Liver (tissue), 9 donors: ENCODE data around the gene TMEM26. TPM values are rescaled to one million over a fixed set of nuclear protein-coding genes. Genes with fewer than 3 reads are reported as not detected.

ENCODE experiments used
- DNase-seq: peaks from one replicate; pipeline ENCODE4 v3.0.0-alpha.2; 2017; ENCODE audit warnings: low spot score
- H3K27ac ChIP-seq, 2 donors: one replicate each; pipeline ENCODE4 v1.7.0; 2013; ENCODE audit warnings: inconsistent platforms in 2 of 2, low read length in 2 of 2, control low read depth in 1 of 2, low read depth in 1 of 2, mild to moderate bottlenecking in 1 of 2
- H3K27me3 ChIP-seq, 4 donors: one replicate each; pipeline versions ENCODE4 v1.6.1 to v1.7.0; 2013; ENCODE audit warnings: low read length in 3 of 4, inconsistent platforms in 1 of 4, mild to moderate bottlenecking in 1 of 4, moderate library complexity in 1 of 4; ENCODE audit not compliant: control insufficient read depth in 4 of 4, insufficient read depth in 4 of 4
- H3K36me3 ChIP-seq, 4 donors: one replicate each; pipeline versions ENCODE4 v1.6.1 to v1.7.0; 2013; ENCODE audit warnings: low read length in 3 of 4, mild to moderate bottlenecking in 3 of 4, low read depth in 1 of 4, moderate library complexity in 1 of 4; ENCODE audit not compliant: control insufficient read depth in 4 of 4, insufficient read depth in 3 of 4
- H3K4me1 ChIP-seq, 4 donors: one replicate each; pipeline versions ENCODE4 v1.6.1 to v1.7.0; 2013; ENCODE audit warnings: low read length in 3 of 4, mild to moderate bottlenecking in 3 of 4, moderate library complexity in 1 of 4; ENCODE audit not compliant: control insufficient read depth in 4 of 4, insufficient read depth in 4 of 4
- H3K4me3 ChIP-seq, 3 donors: one replicate each; pipeline versions ENCODE4 v1.6.1 to v1.7.0; 2013; ENCODE audit warnings: low read length in 3 of 3, control low read depth in 1 of 3, low read depth in 1 of 3, mild to moderate bottlenecking in 1 of 3
- H3K9ac ChIP-seq, 2 donors: one replicate each; pipeline ENCODE4 v1.7.0; 2013; ENCODE audit warnings: low read length in 2 of 2, mild to moderate bottlenecking in 2 of 2, moderate library complexity in 2 of 2, control low read depth in 1 of 2, low read depth in 1 of 2
- H3K9me3 ChIP-seq, 4 donors: one replicate each; pipeline versions ENCODE4 v1.6.1 to v1.7.0; 2013; ENCODE audit warnings: low read length in 3 of 4; ENCODE audit not compliant: control insufficient read depth in 4 of 4
- EGR1 ChIP-seq, 2 donors: IDR thresholded peaks; 2 replicates each; pipeline ENCODE4 v1.6.1; 2016 to 2018; ENCODE audit warnings: antibody characterized with exemption in 2 of 2, low read depth in 2 of 2
- FOXA1 ChIP-seq: IDR thresholded peaks from 2 replicates; pipeline ENCODE4 v1.6.1; 2016; ENCODE audit warnings: antibody characterized with exemption
- FOXA2 ChIP-seq: IDR thresholded peaks from 2 replicates; pipeline ENCODE4 v1.6.1; 2016; ENCODE audit warnings: antibody characterized with exemption
- GABPA ChIP-seq, 2 donors: IDR thresholded peaks in 1 of 2; conservative IDR thresholded peaks in 1 of 2; 2 replicates each; pipeline ENCODE4 v1.6.1; 2016; ENCODE audit warnings: antibody characterized with exemption in 2 of 2, mild to moderate bottlenecking in 1 of 2, moderate library complexity in 1 of 2
- HNF4A ChIP-seq, 2 donors: conservative IDR thresholded peaks; 2 replicates each; pipeline ENCODE4 v1.6.1; 2016; ENCODE audit warnings: antibody characterized with exemption in 2 of 2, mild to moderate bottlenecking in 2 of 2
- HNF4G ChIP-seq: IDR thresholded peaks from 2 replicates; pipeline ENCODE4 v1.6.1; 2016; ENCODE audit warnings: antibody characterized with exemption
- JUND ChIP-seq, 2 donors: IDR thresholded peaks; 2 replicates each; pipeline ENCODE4 v1.6.1; 2016; ENCODE audit warnings: antibody characterized with exemption in 2 of 2
- NR2F2 ChIP-seq: IDR thresholded peaks from 2 replicates; pipeline ENCODE4 v1.6.1; 2016; ENCODE audit warnings: antibody characterized with exemption
- RAD21 ChIP-seq, 2 donors: IDR thresholded peaks; 2 replicates each; pipeline ENCODE4 v1.6.1; 2016; ENCODE audit warnings: antibody characterized with exemption in 2 of 2, mild to moderate bottlenecking in 2 of 2
- RXRA ChIP-seq, 2 donors: IDR thresholded peaks; 2 replicates each; pipeline ENCODE4 v1.6.1; 2017 to 2018; ENCODE audit warnings: antibody characterized with exemption in 2 of 2, mild to moderate bottlenecking in 1 of 2
- SP1 ChIP-seq: IDR thresholded peaks from 2 replicates; pipeline ENCODE4 v1.6.1; 2018; ENCODE audit warnings: antibody characterized with exemption, mild to moderate bottlenecking
- TAF1 ChIP-seq: conservative IDR thresholded peaks from 2 replicates; pipeline ENCODE4 v1.6.1; 2016; ENCODE audit warnings: antibody characterized with exemption, mild to moderate bottlenecking
- YY1 ChIP-seq: IDR thresholded peaks from 2 replicates; pipeline ENCODE4 v1.6.1; 2016; ENCODE audit warnings: antibody characterized with exemption, mild to moderate bottlenecking
- WGBS: extraction: QIAGEN DNeasy Blood & Tissue Kit; methylation state at CpG from one replicate; pipeline ENCODE4 v1.1.7; 2013; 5-methylcytosine and 5-hydroxymethylcytosine counted together
- polyA plus RNA-seq, 2 donors: library from polyadenylated mRNA; stranded (reverse) in 1 of 2; unstranded in 1 of 2; fragments of 200-250 nt in 1 of 2; fragments of >200 nt in 1 of 2; fragmentation: Nextera tagmentation in 1 of 2; extraction: Ambion mirVana in 1 of 2; gene quantifications; one replicate each; pipeline versions ENCODE4 v1.2.1 to v1.2.3, GENCODE V29; 2013 to 2015
- total RNA-seq, 2 donors: library from RNA; depleted of rRNA; stranded (reverse); fragments of >200 nt; gene quantifications; one replicate each; pipeline ENCODE4 v1.2.3, GENCODE V29; 2014
- TF ChIP-seq, protein P1 (sequence below): IDR thresholded peaks from 2 replicates; pipeline ENCODE4 v1.6.1; 2016; ENCODE audit warnings: antibody characterized with exemption
- TF ChIP-seq, protein P2 (sequence below): fragments of 150-350 bp; IDR thresholded peaks from 2 replicates; pipeline ENCODE4 v1.5.1; 2017; ENCODE audit warnings: improper control_type of control experiment, low read depth, low read length; ENCODE audit not compliant: missing input control
- TF ChIP-seq, protein P3 (sequence below): IDR thresholded peaks from 2 replicates; pipeline ENCODE4 v1.6.1; 2016; ENCODE audit warnings: antibody characterized with exemption, mild to moderate bottlenecking
- TF ChIP-seq, protein P4 (sequence below): IDR thresholded peaks from 2 replicates; pipeline ENCODE4 v1.6.1; 2016; ENCODE audit warnings: antibody characterized with exemption
- donor health status: healthy.
- donor health status: healthy.
- donor health status: healthy.
- donor health status: healthy.
- donor health status: healthy.

Gene TMEM26
- total and polyA plus RNA-seq, 4 donors = 0.31 to 5.5 (median 1.2) TPM

DNA sequence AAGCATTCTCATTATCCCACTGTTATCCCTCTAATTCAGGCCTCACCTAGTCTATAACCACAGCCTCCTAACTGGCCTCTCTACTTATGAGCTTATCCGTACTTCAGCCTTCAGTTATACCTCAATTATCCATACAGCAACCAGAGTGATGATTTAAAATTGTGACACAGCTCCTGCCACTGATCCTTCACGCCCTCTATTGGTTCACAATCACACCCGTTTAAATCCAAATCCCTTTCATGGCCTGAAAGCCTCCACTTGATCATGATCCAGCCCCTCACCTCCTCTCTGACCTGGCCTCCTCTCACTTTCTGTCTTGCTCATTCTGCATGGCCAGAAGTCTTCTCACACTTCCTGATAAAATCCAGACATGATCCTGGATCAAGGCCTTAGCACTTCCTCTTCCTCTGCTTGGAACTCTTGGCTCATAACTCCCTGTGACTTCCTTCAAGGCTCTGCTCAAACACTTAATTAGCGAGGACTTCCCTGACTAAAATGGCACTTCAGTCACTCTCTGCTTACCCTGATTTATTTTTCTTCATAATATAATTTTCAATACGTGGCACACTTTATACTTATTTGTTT, 19.0 kb upstream of the TMEM26 start:
- Histone ChIP-seq H3K4me1 (no peaks in the 10 kb centered on the region), H3K27ac (no peak overlapping the region), H3K9ac (no peak overlapping the region), H3K4me3 (no peak overlapping the region), H3K27me3 (no peaks in the 10 kb centered on the region), H3K36me3 (no peaks in the 10 kb centered on the region), H3K9me3 (peaks cover 0 to 2% (median 0%) of the 10 kb centered on the region in 4 donors)
- DNase-seq = no peak
- WGBS = 60% methylated on average over 5 of the region's 5 CpGs
- TF ChIP-seq RAD21 (IDR thresholded peaks at IDR 0.05) (peak in 1 of 2 donors; percentile 13), HNF4A (conservative IDR thresholded peaks at IDR 0.05) (no peak), SP1 (no peak), NR2F2 (peak; percentile 71)
- TF ChIP-seq, protein P1, sequence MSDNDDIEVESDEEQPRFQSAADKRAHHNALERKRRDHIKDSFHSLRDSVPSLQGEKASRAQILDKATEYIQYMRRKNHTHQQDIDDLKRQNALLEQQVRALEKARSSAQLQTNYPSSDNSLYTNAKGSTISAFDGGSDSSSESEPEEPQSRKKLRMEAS = peak; percentile 30

DNA sequence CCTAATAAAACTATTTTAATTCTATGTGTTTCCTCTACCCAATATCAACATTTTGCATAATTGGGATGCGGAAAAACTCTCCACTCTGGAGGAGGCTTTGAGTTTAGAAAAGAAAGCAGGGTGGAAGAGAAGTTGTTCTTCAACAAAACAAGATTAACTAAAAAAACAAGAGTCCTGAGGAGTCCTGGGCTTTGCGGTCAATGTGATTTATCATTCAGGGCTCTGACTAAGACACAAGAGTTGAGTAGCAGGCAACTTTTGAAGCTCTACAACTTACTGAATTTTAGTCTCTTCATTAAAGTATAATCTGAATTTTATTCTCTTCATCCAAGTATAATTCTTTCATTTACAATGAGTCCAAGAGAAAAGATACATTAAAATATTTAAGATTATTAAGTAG, 18.3 kb upstream of the TMEM26 start:
- WGBS = 93% methylated on average over 2 of the region's 2 CpGs
- H3K4me3 ChIP-seq = no peak overlapping the region
- no peaks in the 10 kb centered on the region for H3K27me3 ChIP-seq
- TF ChIP-seq JUND (IDR thresholded peaks at IDR 0.05) = no peak
- no peak for TF ChIP-seq TAF1
- TF ChIP-seq EGR1 (IDR thresholded peaks at IDR 0.05; ENCODE audit: low read depth in 2 of 2) = no peak
- TF ChIP-seq, protein P2, sequence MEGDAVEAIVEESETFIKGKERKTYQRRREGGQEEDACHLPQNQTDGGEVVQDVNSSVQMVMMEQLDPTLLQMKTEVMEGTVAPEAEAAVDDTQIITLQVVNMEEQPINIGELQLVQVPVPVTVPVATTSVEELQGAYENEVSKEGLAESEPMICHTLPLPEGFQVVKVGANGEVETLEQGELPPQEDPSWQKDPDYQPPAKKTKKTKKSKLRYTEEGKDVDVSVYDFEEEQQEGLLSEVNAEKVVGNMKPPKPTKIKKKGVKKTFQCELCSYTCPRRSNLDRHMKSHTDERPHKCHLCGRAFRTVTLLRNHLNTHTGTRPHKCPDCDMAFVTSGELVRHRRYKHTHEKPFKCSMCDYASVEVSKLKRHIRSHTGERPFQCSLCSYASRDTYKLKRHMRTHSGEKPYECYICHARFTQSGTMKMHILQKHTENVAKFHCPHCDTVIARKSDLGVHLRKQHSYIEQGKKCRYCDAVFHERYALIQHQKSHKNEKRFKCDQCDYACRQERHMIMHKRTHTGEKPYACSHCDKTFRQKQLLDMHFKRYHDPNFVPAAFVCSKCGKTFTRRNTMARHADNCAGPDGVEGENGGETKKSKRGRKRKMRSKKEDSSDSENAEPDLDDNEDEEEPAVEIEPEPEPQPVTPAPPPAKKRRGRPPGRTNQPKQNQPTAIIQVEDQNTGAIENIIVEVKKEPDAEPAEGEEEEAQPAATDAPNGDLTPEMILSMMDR = no peak
- no peak for TF ChIP-seq RXRA (IDR thresholded peaks at IDR 0.05)
- no peak for TF ChIP-seq FOXA1
- H3K9me3 ChIP-seq = peaks cover 0 to 2% (median 0%) of the 10 kb centered on the region in 4 donors
- no peaks in the 10 kb centered on the region for H3K36me3 ChIP-seq
- H3K4me1 ChIP-seq = no peaks in the 10 kb centered on the region
- no peak overlapping the region for H3K9ac ChIP-seq
- H3K27ac ChIP-seq = no peak overlapping the region
- DNase-seq = no peak

DNA sequence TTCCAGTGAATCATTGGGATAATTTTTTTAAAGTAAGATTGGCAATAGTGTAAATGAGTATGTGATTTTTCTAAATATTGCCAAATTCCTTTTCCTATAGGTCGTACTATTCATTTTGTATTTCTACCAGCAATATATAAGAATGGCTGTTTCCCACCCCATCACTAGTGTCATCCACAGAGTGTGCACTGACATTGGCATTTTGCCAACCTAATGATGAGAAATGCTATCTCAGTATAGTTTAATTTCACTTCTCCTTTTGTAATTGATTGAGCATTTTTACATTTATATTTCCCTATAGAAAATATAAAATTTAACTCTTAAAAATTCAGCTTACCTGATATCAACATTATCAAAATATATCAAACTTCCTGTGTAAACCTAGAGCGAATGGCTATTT, 17.6 kb upstream of the TMEM26 start:
- Histone ChIP-seq H3K27ac (no peak overlapping the region), H3K9ac (no peak overlapping the region), H3K4me3 (no peak overlapping the region), H3K36me3 (no peaks in the 10 kb centered on the region), H3K9me3 (peaks cover 0 to 2% (median 0%) of the 10 kb centered on the region in 4 donors), H3K4me1 (no peaks in the 10 kb centered on the region), H3K27me3 (no peaks in the 10 kb centered on the region)
- TF ChIP-seq HNF4G (no peak), YY1 (no peak), GABPA (IDR thresholded peaks at IDR 0.05 in 1 of 2, conservative IDR thresholded peaks at IDR 0.05 in 1 of 2) (no peak), EGR1 (IDR thresholded peaks at IDR 0.05; ENCODE audit: low read depth in 2 of 2) (no peak), JUND (IDR thresholded peaks at IDR 0.05) (no peak), TAF1 (no peak), HNF4A (conservative IDR thresholded peaks at IDR 0.05) (no peak), RAD21 (IDR thresholded peaks at IDR 0.05) (no peak), RXRA (IDR thresholded peaks at IDR 0.05) (no peak), FOXA1 (no peak), FOXA2 (no peak), SP1 (no peak)
- TF ChIP-seq, protein P2 = no peak
- TF ChIP-seq, protein P3, sequence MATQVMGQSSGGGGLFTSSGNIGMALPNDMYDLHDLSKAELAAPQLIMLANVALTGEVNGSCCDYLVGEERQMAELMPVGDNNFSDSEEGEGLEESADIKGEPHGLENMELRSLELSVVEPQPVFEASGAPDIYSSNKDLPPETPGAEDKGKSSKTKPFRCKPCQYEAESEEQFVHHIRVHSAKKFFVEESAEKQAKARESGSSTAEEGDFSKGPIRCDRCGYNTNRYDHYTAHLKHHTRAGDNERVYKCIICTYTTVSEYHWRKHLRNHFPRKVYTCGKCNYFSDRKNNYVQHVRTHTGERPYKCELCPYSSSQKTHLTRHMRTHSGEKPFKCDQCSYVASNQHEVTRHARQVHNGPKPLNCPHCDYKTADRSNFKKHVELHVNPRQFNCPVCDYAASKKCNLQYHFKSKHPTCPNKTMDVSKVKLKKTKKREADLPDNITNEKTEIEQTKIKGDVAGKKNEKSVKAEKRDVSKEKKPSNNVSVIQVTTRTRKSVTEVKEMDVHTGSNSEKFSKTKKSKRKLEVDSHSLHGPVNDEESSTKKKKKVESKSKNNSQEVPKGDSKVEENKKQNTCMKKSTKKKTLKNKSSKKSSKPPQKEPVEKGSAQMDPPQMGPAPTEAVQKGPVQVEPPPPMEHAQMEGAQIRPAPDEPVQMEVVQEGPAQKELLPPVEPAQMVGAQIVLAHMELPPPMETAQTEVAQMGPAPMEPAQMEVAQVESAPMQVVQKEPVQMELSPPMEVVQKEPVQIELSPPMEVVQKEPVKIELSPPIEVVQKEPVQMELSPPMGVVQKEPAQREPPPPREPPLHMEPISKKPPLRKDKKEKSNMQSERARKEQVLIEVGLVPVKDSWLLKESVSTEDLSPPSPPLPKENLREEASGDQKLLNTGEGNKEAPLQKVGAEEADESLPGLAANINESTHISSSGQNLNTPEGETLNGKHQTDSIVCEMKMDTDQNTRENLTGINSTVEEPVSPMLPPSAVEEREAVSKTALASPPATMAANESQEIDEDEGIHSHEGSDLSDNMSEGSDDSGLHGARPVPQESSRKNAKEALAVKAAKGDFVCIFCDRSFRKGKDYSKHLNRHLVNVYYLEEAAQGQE = no peak
- TF ChIP-seq, protein P1 = no peak
- TF ChIP-seq, protein P4, sequence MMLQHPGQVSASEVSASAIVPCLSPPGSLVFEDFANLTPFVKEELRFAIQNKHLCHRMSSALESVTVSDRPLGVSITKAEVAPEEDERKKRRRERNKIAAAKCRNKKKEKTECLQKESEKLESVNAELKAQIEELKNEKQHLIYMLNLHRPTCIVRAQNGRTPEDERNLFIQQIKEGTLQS = no peak
- WGBS = 81% methylated on average over 2 of the region's 2 CpGs
- no peak for DNase-seq
